Activated T-cell treated with anti-CD3 and anti-CD28 coated beads for 1 hour (primary cell): ENCODE measurements around the gene LHX3.
"Not testable (repeated sequence)": the region's sequence is repeated elsewhere in the genome, so short reads cannot be mapped to it uniquely, and the experiment has no call there.

Experiments used
- DNase-seq: peaks from one replicate; pipeline ENCODE4 v3.0.0-alpha.2; 2020; ENCODE audit warnings: low read depth

Gene LHX3

GRCh38 chr9:136241542-136241941, 36.6 kb upstream of the LHX3 start:
- DNase-seq, result no peak

- no peak for DNase-seq
Measured at GRCh38 chr9:136240941-136241340, 36.0 kb upstream of the LHX3 start.

- no peak for DNase-seq
Measured at GRCh38 chr9:136239983-136240330, 35.0 kb upstream of the LHX3 start.

GRCh38 chr9:136239135-136239982, 34.4 kb upstream of the LHX3 start:
- DNase-seq, result no peak

GRCh38 chr9:136238342-136238732, 33.4 kb upstream of the LHX3 start:
- DNase-seq, result no peak

GRCh38 chr9:136237486-136238341, 32.8 kb upstream of the LHX3 start:
- no peak for DNase-seq

- not testable (repeated sequence) for DNase-seq
Measured at GRCh38 chr9:136236471-136237410, 31.8 kb upstream of the LHX3 start.

GRCh38 chr9:136235709-136236455, 31.0 kb upstream of the LHX3 start:
- no peak for DNase-seq

GRCh38 chr9:136235171-136235570, 30.2 kb upstream of the LHX3 start:
- no peak for DNase-seq

GRCh38 chr9:136234597-136234996, 29.7 kb upstream of the LHX3 start:
- DNase-seq, result no peak

- no peak for DNase-seq
Measured at GRCh38 chr9:136233868-136234267, 28.9 kb upstream of the LHX3 start.

- DNase-seq, result no peak
Measured at GRCh38 chr9:136233411-136233810, 28.5 kb upstream of the LHX3 start.

- DNase-seq, result no peak
Measured at GRCh38 chr9:136232969-136233368, 28.0 kb upstream of the LHX3 start.

- no peak for DNase-seq
Measured at GRCh38 chr9:136231478-136232297, 26.8 kb upstream of the LHX3 start.

- no peak for DNase-seq
Measured at GRCh38 chr9:136230773-136231172, 25.8 kb upstream of the LHX3 start.

- no peak for DNase-seq
Measured at GRCh38 chr9:136230365-136230764, 25.4 kb upstream of the LHX3 start.

GRCh38 chr9:136229096-136230065, 24.5 kb upstream of the LHX3 start:
- DNase-seq, result no peak

GRCh38 chr9:136228107-136228875, 23.4 kb upstream of the LHX3 start:
- no peak for DNase-seq
